PFSK-1 (cell line): ENCODE results near the gene HMGN5.

Experiments
- POLR2AphosphoS5 ChIP-seq: IDR thresholded peaks from 2 replicates; pipeline ENCODE4 v1.6.1; 2012; ENCODE audit warnings: low read depth, mild to moderate bottlenecking, control low read depth, low read length, moderate library complexity
- TAF1 ChIP-seq: IDR thresholded peaks from 2 replicates; pipeline ENCODE4 v1.6.1; 2012; ENCODE audit warnings: low read length, control low read depth, borderline replicate concordance; ENCODE audit not compliant: insufficient read depth

DNA sequence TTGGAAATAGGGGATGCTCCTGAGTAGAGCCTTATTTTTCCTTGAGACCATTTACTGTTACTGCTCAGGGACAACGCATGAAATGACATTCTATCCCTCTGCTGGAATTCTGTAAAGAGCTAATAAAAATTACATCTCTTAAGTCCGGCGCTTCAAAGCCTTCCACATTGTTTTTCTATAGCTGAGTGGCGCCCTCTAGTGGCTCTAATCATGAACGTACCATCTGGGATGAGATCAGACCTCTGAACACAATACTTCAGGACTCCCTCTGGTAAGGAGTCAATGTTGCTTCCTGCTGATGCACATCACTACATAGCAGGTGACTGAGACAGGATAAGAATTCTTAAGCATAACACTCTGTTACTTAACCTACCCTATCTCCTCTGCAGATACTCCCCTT, 6.0 kb downstream of the HMGN5 start:
- no peak for TF ChIP-seq POLR2AphosphoS5
- TF ChIP-seq TAF1 = no peak
